Daoy (cell line): ENCODE measurements around the gene CTPS1. TPM values are rescaled to one million over a fixed set of nuclear protein-coding genes. Genes with fewer than 3 reads are reported as not detected.
A peak's percentile ranks its signal among the peaks of the same experiment; 100 is the strongest.

Source experiments
- DNase-seq: peaks from one replicate; pipeline ENCODE4 v3.0.0-alpha.2; 2015; ENCODE audit warnings: low read depth
- total RNA-seq: library from RNA; depleted of rRNA; stranded (reverse); fragments of >200 nt; shearing (Covaris generic); gene quantifications from 2 replicates; pipeline ENCODE4 v1.2.3, GENCODE V29; 2014; rRNA removed

The CTPS1 gene, protein sequence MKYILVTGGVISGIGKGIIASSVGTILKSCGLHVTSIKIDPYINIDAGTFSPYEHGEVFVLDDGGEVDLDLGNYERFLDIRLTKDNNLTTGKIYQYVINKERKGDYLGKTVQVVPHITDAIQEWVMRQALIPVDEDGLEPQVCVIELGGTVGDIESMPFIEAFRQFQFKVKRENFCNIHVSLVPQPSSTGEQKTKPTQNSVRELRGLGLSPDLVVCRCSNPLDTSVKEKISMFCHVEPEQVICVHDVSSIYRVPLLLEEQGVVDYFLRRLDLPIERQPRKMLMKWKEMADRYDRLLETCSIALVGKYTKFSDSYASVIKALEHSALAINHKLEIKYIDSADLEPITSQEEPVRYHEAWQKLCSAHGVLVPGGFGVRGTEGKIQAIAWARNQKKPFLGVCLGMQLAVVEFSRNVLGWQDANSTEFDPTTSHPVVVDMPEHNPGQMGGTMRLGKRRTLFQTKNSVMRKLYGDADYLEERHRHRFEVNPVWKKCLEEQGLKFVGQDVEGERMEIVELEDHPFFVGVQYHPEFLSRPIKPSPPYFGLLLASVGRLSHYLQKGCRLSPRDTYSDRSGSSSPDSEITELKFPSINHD
- 60.7 and 71.6 TPM in 2 replicates for total RNA-seq

DNA sequence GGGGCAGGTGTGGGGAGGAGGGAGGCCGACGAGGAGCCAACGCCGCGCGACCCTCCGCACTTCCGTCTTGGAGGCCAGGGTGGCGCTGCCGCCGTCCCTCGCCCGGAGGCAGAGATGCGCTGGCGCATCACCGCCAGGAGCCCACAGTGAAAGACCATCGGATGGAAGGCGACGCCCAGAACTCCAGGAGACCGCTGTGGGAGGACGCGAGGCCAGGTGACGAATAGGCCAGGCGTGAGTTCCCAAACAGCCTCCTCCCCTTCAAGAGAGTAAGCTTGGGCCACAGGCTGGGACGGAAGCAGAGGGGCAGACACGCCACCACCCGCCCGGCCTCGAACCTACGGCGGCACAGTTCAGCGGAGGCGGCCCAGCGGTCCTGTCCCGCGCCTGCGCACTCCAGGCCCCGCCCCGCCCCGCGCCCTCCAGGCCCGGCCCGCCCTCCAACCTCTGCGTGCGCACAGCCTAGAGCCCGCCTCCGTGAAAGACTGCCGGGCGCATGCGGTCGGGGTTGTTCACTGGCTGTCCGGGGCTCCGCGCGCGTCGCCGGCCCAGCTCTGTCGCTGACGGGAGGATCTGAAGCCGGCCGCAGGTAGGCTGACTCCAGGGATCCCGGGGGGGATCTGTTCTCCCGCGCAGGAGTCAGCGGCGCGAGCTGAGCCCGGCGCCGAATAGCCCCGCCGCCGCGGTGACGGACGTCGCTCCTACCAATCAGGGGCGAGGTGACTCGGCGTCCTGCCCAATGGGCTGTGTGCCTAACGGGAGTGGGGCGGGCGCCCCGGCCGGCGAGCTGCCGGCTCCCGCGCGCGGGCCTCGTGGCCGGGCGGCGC is at the start of gene CTPS1:
CTPS1 (plus strand) TSS at position 456 of the 827 bp plus-strand sequence. CDS start 3,595 bp downstream, outside the sequence.
- DNase-seq: peak; percentile 98

DNA sequence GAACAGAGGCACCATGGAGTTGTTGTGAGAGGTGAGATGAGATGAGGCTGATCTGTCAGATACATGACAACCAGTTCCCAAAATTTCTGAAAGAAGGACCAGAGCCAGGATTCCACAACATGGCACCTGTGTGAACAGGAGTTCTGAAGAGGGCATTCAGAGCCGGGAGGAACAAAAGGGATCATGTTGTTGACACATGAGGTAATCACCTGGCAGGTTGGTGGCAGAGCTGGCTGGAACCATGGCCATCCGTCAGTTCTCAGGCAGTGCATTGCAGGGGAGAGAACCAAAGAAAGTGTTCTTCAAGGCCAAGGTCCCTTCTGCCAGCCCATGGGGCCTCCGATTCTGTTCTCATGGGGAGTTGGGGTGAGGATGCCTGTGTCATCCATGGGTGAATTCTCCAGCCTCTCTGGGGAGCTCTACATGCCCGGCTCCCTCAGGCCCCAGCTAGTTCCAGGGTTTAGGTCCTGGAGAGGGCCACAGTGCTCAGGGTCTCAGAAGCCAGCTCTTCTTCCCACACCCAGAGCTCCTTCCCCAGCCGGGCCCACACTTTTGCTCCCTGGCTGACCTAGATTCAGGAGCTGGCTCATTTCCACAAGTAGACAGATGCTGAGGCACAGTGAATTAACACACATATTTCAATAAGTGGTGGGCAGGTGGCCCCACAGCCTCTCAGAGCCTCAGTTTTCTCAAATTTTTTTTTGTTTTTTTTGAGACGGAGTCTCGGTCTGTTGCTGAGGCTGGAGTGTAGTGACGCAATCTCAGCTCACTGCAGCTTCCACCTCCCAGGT is 49.1 kb upstream of the CTPS1 start:
- no peak for DNase-seq

DNA sequence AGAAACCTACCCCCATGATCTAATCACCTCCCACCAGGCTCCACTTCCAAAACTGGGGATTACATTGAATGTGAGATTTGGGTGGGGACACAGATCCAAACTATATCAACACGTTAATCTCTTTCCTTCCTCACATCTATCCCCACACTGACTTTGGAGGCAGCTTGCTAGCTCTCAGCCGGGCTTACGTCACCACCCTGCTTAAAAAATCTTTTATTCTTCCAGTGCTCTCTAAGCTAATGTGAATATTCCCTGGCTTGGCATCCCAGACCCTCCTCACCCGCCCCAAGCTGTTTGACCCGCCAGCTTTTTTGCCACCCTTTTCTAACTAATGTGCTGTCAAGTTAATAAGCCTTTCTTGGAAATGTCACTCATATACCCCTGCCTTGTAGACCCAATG is 47.9 kb upstream of the CTPS1 start:
- no peak for DNase-seq

DNA sequence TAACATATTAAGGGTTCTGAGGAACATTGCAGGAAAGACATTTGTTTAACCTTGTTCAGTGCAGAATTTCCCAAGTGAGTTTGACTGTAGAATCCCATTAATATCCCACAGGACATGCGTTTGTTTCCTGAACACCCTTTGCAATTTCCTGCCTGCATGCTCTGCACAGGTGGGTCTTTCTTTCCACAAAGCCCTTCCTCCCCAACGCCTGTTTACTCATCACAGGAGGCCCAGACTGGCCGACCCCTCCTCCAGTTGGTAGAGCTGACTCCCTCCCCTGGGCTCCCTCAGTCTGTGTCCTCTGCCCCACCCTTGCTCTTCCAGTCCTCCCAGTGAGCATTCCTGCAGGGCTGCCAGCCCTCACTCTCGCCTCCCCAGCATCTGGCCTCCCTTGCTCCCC is 47.5 kb upstream of the CTPS1 start:
- DNase-seq: no peak

DNA sequence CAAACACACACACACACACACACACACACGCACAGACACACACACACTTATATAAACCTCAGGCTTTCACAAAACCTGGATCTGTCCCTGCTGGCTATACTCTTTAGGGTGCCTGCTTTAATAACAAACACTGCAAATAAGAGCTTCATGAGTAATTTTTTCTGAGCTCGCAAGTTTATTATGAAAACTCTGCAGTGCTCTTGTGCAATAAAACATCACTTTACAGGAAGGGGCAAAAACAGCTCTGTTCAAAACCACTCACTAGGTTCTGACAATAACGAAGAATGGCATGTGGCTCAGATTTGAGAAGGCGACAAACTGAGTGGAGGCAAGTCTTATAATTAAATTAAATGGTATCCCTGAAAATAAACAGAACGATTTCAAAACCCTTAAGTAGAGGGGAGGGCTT is 42.6 kb upstream of the CTPS1 start:
- no peak for DNase-seq

DNA sequence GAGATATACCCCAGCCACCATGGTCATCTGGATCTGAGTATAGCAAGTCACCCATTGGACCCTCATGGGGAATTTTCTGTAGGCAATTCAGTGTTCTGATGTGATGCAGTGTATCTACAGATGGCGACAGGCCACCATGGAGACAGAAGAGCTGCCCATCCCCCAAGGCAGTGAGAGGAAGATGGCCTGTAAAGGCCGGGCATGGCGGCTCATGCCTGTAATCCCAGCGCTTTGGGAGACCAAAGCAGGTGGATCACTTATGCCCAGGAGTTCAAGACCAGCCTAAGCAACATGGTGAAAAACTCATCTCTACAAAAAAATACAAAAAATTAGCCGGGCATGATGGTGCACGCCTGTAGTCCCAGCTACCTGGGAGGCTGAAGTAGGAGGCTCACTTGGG is 41.1 kb upstream of the CTPS1 start:
- no peak for DNase-seq

DNA sequence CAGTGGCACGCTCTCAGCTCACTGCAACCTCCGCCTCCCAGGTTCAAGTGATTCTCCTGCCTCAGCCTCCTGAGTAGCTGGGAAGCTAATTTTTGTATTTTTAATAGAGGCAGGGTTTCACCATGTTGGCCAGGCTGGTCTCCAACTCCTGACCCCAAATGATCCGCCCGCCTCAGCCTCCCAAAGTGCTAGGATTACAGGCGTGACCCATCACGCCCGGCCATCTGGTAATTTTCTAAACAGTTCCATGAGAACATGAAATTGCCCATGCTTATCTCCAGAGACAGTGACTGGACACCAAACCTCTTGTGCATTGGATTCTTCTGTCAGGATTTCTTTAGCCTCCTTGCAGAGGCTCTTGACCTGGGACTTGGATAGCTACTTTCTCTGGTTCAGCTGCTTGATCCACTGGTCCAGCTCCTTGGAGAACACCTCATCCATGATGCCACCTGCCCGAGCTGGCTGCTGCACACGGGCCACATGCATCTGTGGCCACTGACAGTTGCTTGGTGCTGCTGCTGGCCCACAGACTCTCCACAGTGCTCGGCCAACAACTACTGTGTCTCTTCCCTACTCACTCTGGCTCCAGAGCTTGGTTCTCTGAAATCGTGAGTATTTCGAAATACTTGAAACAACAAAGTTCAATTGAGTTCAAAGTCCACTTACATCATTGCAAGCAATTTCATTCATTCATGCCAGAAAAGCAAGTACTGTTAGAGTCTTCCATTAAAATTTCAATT is 40.0 kb upstream of the CTPS1 start:
- no peak for DNase-seq

DNA sequence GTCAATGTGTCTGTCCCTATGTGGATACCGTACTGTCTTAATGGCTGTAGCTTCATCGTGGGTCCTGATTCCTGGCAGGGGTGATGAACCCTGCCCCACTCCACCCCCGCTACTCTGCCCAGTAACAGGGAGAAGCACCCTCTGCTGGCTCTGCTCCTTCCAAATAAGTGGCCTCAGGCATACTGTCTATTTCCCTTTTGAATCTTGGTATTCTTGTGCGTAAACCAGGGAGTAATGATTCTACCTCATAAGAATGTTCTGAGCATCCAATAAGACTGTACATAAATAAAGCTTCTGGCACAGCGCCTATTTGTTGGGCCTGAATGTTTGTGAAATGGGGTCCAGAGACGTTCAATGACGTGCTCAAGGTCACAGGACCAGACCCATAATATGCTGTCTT is 35.2 kb upstream of the CTPS1 start:
- DNase-seq: peak; percentile 41

DNA sequence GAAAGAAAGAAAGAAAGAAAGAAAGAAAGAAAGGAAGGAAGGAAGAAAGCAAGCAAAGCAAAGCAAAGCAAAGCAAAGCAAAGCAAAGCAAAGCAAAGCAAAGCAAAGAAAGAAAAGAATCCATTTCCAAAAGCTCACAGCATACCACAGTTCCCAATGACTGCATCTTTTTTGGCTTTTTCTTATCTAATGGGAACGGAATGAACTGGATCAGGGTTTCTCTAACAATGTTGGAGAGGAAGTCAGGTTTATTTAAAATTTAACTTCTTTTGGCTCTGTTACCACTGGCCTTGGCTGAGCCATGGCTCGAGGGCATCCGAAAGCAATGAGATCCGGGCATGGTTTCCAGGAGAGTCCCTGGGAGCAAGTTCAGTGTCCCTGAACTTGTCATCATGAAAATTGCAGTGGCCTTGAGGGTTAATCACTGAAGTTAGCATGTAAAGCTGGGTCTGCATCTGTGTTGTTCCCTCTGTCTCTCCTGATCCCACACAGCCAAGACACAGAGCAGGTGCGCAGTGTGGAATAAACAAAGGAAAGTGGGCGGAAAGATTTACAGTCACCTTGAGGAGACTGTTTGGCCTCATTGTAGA is 34.6 kb upstream of the CTPS1 start:
- DNase-seq: no peak

DNA sequence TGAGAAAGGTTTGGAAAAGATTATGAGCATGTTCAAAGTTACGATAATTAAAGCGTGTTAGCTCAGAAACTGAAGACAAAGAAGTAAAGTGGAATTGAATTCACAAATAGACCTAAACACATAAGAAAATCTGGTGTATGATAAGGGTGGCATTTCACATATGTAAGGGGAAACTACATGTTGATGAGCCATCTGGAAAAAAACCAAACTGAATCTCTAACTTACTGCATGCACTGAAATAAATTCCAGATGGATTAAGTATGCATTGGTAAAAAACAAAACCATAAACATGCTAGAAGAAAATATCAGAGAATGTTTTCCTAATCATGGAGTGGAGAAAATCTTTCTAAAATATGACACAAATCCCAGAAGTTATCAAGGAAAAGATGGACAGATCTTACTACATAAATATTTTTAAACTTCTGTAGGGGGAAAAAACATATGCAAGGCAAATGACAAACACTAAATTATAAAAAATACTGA is 34.0 kb upstream of the CTPS1 start:
- no peak for DNase-seq

DNA sequence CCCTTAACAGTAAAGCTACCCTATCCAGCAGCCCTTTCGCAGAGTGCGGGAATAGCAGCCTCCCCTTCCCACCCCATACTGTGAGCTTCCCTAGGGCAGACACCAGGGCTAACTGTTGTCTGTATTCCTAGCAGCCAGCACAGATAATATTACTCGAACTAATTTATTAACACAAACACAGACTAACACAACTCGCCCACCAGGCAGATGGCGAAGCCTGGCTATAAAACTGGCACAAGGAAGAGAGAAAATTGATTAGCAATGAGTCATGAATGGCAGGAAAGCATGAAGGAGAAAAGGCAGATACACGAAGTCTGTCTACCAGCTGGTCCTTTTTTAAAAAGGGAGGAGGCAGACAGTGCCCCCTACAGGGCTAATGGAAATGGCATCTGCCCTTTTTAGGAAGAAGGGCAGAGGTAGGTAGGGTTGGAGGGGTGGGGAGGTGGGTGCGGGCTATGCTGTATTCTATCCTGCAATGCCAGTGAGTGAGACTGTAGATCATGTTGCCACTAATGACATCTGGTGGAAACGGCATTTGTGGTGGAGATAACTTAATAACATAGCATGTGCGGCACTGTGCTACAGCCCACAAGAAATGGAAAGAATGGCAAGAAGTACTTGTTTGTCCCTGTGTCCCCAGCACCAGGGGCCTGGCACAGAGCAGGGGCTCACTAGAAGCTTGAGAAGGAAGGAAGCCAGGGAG is 30.6 kb upstream of the CTPS1 start:
- peak; percentile 77 for DNase-seq

DNA sequence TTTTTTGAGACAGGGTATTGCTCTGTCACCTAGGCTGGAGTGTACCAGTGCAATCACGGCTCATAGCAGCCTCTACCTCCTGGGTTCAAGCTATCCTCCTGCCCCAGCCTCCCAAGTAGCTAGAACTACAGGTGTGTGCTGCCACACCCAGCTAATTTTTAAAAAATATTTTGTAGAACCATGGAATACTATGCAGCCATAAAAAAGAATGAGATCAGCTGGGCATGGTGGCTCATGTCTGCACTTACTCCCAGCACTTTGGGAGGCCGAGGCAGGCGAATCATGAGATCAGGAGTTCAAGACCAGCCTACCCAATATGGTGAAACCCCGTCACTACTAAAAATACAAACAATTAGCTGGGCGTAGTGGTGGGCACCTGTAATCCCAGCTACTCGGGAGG is 29.9 kb upstream of the CTPS1 start:
- no peak for DNase-seq

DNA sequence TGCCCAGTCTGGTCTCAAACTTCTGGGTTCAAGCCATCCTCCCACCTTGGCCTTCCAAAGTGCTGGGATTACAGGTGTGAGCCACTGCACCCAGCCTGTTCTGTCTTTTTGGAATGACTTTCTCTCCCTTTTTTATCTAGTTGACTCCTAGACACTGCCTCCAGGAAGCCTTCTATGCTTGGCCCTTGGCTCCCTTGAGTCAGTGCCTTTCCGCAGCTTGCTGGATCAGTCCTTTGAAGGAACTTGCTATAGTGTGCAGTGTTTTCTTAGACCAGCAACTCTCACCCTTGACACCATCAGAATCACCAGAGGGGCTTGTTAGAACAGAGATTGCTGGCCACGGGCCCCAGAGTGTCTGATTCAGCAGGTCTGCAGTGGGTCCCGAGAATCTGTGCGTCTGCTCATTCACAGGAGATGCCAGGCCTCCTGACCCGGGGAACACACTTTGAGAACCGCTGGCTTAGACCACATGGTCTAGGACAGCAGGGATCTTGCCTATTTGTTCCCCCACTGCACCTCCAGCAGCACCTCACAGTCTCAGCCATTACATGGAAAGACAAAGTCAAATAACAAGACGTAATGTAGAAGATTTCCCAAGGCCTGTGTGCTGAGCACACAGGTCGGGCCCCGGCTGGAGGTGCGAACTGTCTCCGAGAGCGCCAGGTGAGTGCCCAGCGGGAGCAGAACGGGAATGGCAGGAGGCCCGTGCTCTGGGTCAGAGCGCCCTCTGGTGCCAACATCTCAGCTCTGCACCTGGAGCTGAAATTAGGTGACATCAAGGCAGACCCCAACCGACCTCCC is 27.4 kb upstream of the CTPS1 start:
- peak; percentile 73 for DNase-seq

DNA sequence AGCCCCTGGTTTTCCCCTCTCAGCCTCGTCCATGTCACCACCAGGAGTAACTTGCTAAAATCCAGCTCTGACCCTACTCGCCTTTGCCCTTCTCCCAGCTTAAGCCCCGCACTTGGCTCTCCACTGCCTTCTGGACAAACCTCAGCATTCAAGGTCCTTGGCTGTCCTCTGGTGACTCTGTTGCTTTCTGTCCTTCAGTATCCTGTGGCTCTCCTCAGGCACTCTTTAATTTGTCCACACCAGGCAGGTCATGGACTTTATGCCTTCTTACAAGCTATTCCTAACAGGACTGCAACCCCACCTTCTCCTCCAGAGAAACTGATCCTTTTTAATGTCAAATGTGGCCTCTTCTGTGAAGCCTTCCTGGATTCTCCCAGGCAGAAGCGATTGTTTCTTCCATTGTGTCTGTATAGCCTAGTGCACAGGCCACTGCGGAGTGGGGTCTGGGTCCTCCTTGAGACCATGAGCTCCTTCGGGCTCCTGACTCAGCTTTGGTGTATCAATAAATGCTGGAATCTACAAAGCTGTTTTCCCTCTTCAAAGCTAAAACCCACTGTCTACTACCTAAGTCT is 26.7 kb upstream of the CTPS1 start:
- DNase-seq: no peak

DNA sequence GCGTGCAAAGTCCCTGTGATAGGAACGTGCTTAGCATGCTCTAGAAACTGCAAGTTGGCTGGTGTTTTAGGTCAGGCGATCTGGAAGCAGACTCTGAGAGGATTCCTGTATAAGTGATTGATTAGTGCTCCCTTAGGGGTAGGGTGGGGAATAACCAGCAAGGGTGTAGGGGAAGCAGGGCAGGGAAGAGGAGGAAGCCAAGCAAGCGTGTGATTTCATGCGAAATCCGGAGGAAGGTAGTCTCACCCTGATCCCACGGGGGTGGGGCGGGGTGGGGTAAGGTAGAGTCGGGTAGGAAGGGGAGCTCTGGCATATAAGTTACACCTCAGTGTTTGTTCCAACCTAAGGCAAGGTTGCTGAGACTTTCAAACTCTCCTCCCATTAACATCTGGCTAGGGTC is 24.9 kb upstream of the CTPS1 start:
- no peak for DNase-seq

DNA sequence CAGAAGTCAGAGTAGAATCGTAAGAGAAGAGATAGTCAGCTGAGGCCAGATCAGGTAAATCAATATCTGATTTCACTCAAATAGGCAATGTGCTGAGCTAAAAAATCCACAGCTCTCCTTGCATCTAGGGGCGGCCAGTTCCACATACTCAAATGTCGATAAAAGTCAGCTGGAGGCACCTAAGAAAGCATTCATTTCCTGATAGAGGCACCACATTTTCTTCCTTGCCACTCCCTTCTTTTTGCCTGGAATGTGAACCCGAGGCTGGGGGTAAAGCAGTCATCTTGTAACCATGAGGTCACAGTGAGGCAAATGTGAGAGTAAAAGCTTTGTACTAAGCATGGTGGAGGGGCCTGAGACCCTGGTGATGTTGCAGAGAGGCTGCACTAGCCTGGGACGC is 24.2 kb upstream of the CTPS1 start:
- no peak for DNase-seq

DNA sequence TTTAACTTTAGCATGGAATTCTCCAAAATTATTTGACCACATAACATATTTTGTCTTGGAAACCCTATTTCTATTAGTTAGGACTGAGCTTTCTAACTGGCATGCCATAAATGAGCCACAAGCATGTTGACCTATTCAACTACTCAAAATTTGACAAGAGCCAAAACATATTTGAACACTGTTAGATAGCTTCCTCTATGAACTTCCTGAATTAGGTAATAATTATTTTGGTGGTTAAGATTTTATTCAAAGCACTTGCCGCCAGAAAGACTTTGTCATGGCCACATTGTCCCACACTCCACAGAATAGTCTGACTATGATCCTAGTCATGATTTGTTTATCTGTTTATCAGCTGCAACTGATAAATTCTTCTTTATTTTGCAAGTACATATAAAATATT is 23.1 kb upstream of the CTPS1 start:
- DNase-seq: no peak

DNA sequence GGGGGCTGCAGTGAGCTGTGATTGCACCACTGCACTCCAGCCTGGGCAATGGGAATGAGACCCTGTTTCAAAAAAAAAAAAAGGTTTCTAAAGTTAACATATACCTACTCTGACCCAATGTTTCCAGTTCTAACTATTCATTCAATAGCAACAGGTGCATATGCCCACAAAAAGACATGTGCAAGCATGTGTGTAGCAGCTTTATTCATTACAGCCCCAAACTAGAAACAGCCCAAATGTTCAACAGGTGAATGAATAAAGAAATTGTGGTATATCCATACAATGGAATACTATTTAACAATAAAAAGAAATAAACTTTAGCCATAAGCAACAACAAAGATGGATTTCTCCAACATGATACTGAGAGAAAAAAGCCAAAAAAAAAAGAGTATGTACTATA is 21.3 kb upstream of the CTPS1 start:
- DNase-seq: no peak

DNA sequence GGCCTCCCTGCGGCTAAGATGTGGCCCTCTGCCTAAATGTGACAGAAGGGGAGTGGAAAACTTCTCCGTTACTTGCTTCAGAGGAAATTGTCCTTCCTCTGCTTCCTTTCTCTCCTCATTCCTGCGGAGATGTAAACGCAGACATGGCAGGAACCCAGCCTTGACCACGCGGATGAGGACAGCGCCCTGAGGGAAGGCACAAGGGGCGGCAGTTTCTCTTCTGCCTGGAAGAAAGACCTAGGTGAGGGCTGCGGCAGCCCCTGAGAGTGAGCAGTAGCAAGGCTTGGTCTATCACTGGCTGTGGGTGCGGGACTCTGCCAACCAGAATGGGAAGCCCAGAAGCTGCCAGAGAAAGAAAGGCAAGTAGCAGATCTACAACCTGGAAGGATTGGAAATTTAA is 14.0 kb upstream of the CTPS1 start:
- DNase-seq: no peak
